AG09319 (cell line): ENCODE results near the gene WWC2.

ENCODE experiments used
- DNase-seq: peaks from one replicate; pipeline ENCODE4 v3.0.0-alpha.2; 2010; ENCODE audit warnings: low read depth; ENCODE audit errors: extremely low read depth
- CTCF ChIP-seq: IDR thresholded peaks from 2 replicates; pipeline ENCODE4 v1.5.1; 2011; ENCODE audit warnings: low read depth, mild to moderate bottlenecking, inconsistent platforms, low read length, moderate library complexity

WWC2 gene

GRCh38 chr4:183326853-183327252, 227.8 kb downstream of the WWC2 start:
- TF ChIP-seq CTCF: no peak

GRCh38 chr4:183327827-183328226, 228.8 kb downstream of the WWC2 start:
- DNase-seq: no peak
- no peak for TF ChIP-seq CTCF

More at GRCh38 chr4:183326853-183327252, 227.8 kb downstream of the WWC2 start:
- DNase-seq: no peak

- no peak for TF ChIP-seq CTCF
- no peak for DNase-seq
Measured at GRCh38 chr4:183328832-183329231, 229.8 kb downstream of the WWC2 start.

GRCh38 chr4:183329244-183329643, 230.2 kb downstream of the WWC2 start:
- TF ChIP-seq CTCF: no peak
- no peak for DNase-seq

GRCh38 chr4:183329954-183330742, 231.1 kb downstream of the WWC2 start:
- TF ChIP-seq CTCF: no peak
- DNase-seq: no peak

GRCh38 chr4:183330841-183331240, 231.8 kb downstream of the WWC2 start:
- no peak for TF ChIP-seq CTCF
- no peak for DNase-seq

GRCh38 chr4:183332447-183332846, 233.4 kb downstream of the WWC2 start:
- no peak for TF ChIP-seq CTCF

More at GRCh38 chr4:183332447-183332846, 233.4 kb downstream of the WWC2 start:
- DNase-seq: no peak
